Vagina (tissue), 2 donors: ENCODE results near the gene MCCC1. TPM values are rescaled to one million over a fixed set of nuclear protein-coding genes. Genes with fewer than 3 reads are reported as not detected.

Experiments used
- DNase-seq, 2 donors: peaks; one replicate each; pipeline ENCODE4 v3.0.0-alpha.2; 2017; ENCODE audit errors: extremely low spot score in 2 of 2
- H3K27ac ChIP-seq: fragments of 200-600 bp; sonication (generic); one replicate; pipeline ENCODE4 v1.5.1; 2019
- H3K27me3 ChIP-seq: fragments of 200-600 bp; sonication (generic); one replicate; pipeline ENCODE4 v1.5.1; 2019
- H3K36me3 ChIP-seq, 2 donors: fragments of 200-600 bp; sonication (generic); one replicate each; pipeline ENCODE4 v1.5.1; 2017 to 2019
- H3K4me1 ChIP-seq: fragments of 200-600 bp; sonication (generic); one replicate; pipeline ENCODE4 v1.5.1; 2019
- H3K4me3 ChIP-seq, 2 donors: fragments of 200-600 bp; sonication (generic); 1 replicate in 1 of 2; 2 replicates in 1 of 2; pipeline ENCODE4 v1.5.1; 2016 to 2019
- H3K9me3 ChIP-seq: fragments of 200-600 bp; sonication (generic); one replicate; pipeline ENCODE4 v1.5.1; 2019
- POLR2A ChIP-seq, 2 donors: fragments of 450-650 bp; IDR thresholded peaks; one replicate each; pipeline ENCODE4 v1.6.1; 2017; ENCODE audit warnings: antibody characterized with exemption in 2 of 2, mild to moderate bottlenecking in 2 of 2, moderate library complexity in 2 of 2
- POLR2AphosphoS5 ChIP-seq, 2 donors: sonication (generic); formaldehyde crosslinking; IDR thresholded peaks; one replicate each; pipeline ENCODE4 v1.9.0; 2017; ENCODE audit warnings: antibody characterized with exemption in 2 of 2, mild to moderate bottlenecking in 2 of 2, low read depth in 1 of 2; ENCODE audit not compliant: insufficient read depth in 1 of 2
- intact Hi-C: fragments of 100-400 bp; cut with DNase I; formaldehyde crosslinking; loops from one replicate; pipeline ENCODE4 v1.15.1; 2023
- total RNA-seq: library from RNA; depleted of rRNA; stranded (reverse); fragments of >200 nt; gene quantifications from one replicate; pipeline ENCODE4 v1.2.3, GENCODE V29; 2016
- TF ChIP-seq, protein P1 (sequence below), 3 experiments: fragments of 450-650 bp in 2 of 3; fragments of 200-600 bp in 1 of 3; sonication (generic) in 1 of 3; IDR thresholded peaks; one replicate each; pipeline ENCODE4 v1.5.1; 2017 to 2019; ENCODE audit warnings: antibody characterized with exemption in 3 of 3, mild to moderate bottlenecking in 2 of 3, moderate library complexity in 2 of 3

Gene MCCC1
- total RNA-seq, 1 donor from 2014 or later = 47.4 TPM

DNA sequence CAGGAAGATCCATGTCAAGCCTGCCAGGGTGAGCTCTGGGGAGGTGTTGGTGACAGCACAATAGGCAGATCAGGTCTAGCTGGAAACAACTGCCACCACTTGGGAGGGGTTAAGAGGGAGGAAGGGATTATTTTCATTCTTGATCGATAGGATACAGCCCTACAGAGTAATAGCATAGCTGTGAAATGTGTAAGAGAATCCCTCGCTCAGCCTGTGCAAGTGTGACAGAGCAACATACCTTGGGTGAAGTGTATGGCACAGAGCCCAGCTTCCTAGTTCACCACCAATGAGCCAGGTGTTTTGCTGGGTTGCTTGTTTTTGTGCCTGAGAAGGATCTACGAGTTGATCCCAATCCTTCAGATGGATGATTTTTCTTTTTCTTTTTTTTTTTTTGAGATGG, 109.7 kb downstream of the MCCC1 start:
- no peaks in the 10 kb centered on the region for H3K36me3 ChIP-seq
- intact Hi-C loops = no loop called here
- no peak overlapping the region for H3K27ac ChIP-seq
- H3K4me3 ChIP-seq = no peak overlapping the region
- no peaks in the 10 kb centered on the region for H3K9me3 ChIP-seq
- H3K27me3 ChIP-seq = no peaks in the 10 kb centered on the region
- no peaks in the 10 kb centered on the region for H3K4me1 ChIP-seq
- TF ChIP-seq, protein P1, sequence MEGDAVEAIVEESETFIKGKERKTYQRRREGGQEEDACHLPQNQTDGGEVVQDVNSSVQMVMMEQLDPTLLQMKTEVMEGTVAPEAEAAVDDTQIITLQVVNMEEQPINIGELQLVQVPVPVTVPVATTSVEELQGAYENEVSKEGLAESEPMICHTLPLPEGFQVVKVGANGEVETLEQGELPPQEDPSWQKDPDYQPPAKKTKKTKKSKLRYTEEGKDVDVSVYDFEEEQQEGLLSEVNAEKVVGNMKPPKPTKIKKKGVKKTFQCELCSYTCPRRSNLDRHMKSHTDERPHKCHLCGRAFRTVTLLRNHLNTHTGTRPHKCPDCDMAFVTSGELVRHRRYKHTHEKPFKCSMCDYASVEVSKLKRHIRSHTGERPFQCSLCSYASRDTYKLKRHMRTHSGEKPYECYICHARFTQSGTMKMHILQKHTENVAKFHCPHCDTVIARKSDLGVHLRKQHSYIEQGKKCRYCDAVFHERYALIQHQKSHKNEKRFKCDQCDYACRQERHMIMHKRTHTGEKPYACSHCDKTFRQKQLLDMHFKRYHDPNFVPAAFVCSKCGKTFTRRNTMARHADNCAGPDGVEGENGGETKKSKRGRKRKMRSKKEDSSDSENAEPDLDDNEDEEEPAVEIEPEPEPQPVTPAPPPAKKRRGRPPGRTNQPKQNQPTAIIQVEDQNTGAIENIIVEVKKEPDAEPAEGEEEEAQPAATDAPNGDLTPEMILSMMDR (IDR thresholded peaks at IDR 0.05) = no peak
- TF ChIP-seq POLR2AphosphoS5 (IDR thresholded peaks at IDR 0.05; ENCODE audit: insufficient read depth in 1 of 2, low read depth in 1 of 2) (no peak), POLR2A (IDR thresholded peaks at IDR 0.05) (no peak)
- no peak for DNase-seq

DNA sequence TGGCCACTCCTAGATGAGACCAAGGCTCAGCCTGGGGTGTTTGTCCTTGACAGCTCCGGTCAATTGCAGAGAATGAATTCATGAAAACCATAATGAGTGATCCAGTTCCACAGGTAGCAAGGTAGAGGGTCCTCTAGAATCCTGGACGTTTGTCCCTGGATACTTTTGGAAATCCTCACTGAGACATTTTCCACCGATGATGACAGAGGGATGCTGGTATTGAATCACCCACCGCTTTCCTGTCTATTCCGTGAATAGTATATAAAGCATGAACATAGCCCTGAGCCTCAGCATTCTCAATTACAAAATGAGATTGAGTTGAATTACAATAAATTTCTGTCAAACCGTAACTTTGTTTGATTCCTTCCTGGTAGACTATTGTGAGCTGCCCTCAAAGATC, 113.3 kb downstream of the MCCC1 start:
- Histone ChIP-seq H3K4me3 (no peak overlapping the region), H3K27ac (no peak overlapping the region), H3K4me1 (no peaks in the 10 kb centered on the region), H3K27me3 (no peaks in the 10 kb centered on the region), H3K9me3 (no peaks in the 10 kb centered on the region), H3K36me3 (no peaks in the 10 kb centered on the region)
- no peak for DNase-seq
- intact Hi-C loops = no loop called here
- TF ChIP-seq POLR2A (IDR thresholded peaks at IDR 0.05) = no peak

DNA sequence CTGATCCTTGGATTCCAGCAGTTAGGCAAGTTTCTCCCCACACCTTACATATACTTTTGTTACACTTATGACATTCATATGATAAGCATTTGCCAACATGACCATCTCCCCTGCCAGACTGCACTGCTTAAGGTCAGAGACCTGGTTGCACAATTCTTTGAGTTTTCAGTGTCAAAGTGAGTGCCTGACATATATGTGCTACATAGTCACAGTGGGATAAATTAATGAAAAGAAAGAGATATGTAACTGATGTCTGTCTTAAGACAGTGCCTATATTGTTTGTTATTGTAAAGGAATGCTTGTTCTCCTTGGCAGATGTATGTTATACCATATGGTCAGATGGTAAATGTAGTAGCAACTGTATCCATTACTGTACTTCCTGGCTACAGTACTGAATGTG, 115.4 kb downstream of the MCCC1 start:
- intact Hi-C loops = no loop called here
- Histone ChIP-seq H3K27me3 (no peaks in the 10 kb centered on the region), H3K27ac (no peak overlapping the region), H3K9me3 (no peaks in the 10 kb centered on the region), H3K4me3 (no peak overlapping the region), H3K4me1 (peaks cover 7% of the 10 kb centered on the region), H3K36me3 (no peaks in the 10 kb centered on the region)
- TF ChIP-seq POLR2AphosphoS5 (IDR thresholded peaks at IDR 0.05; ENCODE audit: insufficient read depth in 1 of 2, low read depth in 1 of 2) (no peak), POLR2A (IDR thresholded peaks at IDR 0.05) (no peak)
- TF ChIP-seq, protein P1 (IDR thresholded peaks at IDR 0.05) = no peak
- DNase-seq = no peak

DNA sequence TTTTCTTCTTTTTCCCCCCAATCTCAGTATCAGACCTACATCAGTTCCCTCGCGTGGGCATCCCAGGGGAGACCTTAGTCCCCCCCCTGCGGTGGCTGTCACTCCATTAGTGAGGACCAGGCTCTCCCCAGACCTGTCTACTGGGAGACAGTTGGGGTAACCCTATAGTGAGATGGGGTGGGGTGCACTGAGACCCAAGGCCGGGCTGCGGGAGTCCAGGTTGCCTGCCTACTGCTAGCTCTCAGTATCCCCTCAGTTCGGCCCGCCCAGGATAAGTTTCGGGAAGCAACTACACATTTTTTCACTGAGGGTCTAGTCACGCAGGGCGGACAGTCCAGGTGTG, 118.3 kb downstream of the MCCC1 start:
- peak overlapping the region; percentile 90 for H3K27ac ChIP-seq
- no peaks in the 10 kb centered on the region for H3K36me3 ChIP-seq
- TF ChIP-seq POLR2AphosphoS5 (IDR thresholded peaks at IDR 0.05; ENCODE audit: insufficient read depth in 1 of 2, low read depth in 1 of 2) (no peak), POLR2A (IDR thresholded peaks at IDR 0.05) (no peak)
- TF ChIP-seq, protein P1 (IDR thresholded peaks at IDR 0.05) = no peak
- H3K27me3 ChIP-seq = no peaks in the 10 kb centered on the region
- no peaks in the 10 kb centered on the region for H3K9me3 ChIP-seq
- DNase-seq = no peak
- intact Hi-C loops = no loop called here
- H3K4me1 ChIP-seq = peaks cover 29% of the 10 kb centered on the region
- H3K4me3 ChIP-seq = peak overlapping the region; percentile 96 to 99

DNA sequence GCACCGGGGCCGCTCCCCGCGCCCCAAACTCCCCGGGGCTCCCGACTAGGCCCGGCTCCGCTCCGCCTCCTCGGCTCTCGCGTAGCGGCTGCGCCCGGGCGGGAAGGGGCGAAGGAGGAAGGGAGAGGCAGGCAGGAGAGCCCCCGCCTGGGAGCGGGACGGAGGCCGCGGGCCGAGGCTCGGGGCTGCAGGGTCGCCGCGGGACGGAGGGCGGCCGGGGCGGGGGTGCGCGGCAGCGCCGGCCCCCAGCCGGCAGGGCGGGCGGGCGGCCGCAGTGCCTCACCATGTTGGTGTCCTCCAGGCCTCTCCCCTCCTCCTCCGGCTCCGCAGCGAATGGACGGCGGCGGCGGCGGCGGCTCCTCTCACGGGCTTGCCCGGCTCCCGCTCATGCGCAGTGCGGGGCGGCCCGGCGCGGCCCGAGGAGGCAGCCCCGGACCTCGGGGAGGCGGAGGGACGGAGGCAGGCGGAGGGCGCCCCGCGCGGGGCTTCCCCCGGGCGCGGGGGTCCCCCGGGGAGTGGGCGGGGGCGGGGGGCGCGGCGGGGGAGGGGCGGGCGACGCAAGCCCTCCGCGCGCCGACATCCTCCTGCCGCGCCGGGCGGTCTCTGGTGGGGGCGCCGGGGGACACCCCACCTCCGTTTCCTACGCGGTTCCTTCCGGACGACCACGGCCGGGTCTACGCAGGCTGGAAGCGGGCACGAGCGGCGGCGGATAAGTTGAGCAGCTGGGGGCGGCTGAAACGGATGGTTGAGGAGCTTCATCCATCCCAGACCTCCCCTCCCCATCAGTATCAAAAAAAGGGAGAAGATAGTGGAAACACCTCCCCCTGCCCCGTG, 118.9 kb downstream of the MCCC1 start, which contains the start of gene DCUN1D1:
Gene DCUN1D1, minus strand, starts transcription at position 335 of the 834 bp plus-strand sequence. Its CDS starts 49 bp downstream, at position 286.
- TF ChIP-seq POLR2AphosphoS5 (IDR thresholded peaks at IDR 0.05; ENCODE audit: insufficient read depth in 1 of 2, low read depth in 1 of 2) (no peak), POLR2A (IDR thresholded peaks at IDR 0.05) (peak in 1 of 2 donors; percentile 53)
- peaks cover 29% of the 10 kb centered on the region for H3K4me1 ChIP-seq
- no peaks in the 10 kb centered on the region for H3K36me3 ChIP-seq
- H3K27ac ChIP-seq = peak within 1 kb of the TSS; percentile 90
- DNase-seq = no peak
- peak within 1 kb of the TSS; percentile 96 to 99 for H3K4me3 ChIP-seq
- no peaks in the 10 kb centered on the region for H3K27me3 ChIP-seq
- intact Hi-C loops = no loop called here
- no peaks in the 10 kb centered on the region for H3K9me3 ChIP-seq

DNA sequence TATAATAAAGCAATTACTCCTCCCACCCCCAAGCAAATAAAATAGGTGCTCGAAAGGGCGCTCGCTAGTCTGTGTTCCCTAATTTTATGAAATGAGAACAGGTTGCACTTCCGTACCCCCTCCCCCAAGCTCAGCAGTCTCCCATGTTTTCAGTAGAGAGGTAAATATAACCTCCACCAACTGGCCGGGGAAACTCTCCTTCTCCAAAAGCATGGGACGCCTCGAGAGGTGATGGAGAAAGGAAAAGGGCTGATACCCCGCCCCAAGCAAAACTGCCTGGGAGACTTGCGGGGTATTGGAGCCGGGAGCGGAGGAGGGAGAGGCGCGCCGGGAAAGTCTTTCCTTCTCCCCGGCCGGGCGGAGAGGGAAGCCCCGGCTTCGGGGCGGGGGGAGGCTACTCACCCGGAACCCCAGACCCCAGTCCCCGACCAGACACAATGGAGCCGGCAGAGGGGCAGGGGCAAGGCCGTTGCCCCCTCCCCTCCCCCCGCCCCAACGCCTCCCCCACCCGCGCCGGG, 119.6 kb downstream of the MCCC1 start:
- Histone ChIP-seq H3K27me3 (no peaks in the 10 kb centered on the region), H3K27ac (peak overlapping the region; percentile 90), H3K4me1 (peaks cover 29% of the 10 kb centered on the region), H3K4me3 (peak overlapping the region; percentile 96 to 99), H3K9me3 (no peaks in the 10 kb centered on the region), H3K36me3 (no peaks in the 10 kb centered on the region)
- TF ChIP-seq, protein P1 (IDR thresholded peaks at IDR 0.05) = no peak
- no peak for TF ChIP-seq POLR2A (IDR thresholded peaks at IDR 0.05)
- peak in 1 of 2 donors; percentile 2 for TF ChIP-seq POLR2AphosphoS5 (IDR thresholded peaks at IDR 0.05; ENCODE audit: insufficient read depth in 1 of 2, low read depth in 1 of 2)
- DNase-seq = no peak
- intact Hi-C loops = no loop called here
